ENCODE results near the gene ZNF136.

DNA sequence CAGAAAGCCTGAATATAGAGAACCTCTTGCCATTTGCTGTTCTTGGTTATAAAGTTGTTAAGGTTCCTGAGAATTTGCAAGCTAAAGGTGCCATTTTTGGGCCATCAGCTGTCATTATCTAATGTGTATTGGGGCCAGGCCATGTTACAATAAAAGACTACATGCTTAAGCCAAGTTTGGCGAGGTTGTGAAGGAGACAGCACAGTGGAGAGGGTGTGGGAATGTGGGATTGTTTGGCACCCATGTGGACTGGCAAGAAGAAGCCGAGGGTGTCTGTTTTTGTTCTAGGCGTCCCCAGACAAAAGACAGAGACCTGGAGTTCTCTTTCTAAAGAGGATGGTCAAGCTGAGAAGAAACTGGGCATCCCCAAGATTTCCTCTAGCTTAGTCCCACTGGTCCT lies 67.1 kb downstream of the ZNF136 start:
- TF ChIP-seq, protein P1, sequence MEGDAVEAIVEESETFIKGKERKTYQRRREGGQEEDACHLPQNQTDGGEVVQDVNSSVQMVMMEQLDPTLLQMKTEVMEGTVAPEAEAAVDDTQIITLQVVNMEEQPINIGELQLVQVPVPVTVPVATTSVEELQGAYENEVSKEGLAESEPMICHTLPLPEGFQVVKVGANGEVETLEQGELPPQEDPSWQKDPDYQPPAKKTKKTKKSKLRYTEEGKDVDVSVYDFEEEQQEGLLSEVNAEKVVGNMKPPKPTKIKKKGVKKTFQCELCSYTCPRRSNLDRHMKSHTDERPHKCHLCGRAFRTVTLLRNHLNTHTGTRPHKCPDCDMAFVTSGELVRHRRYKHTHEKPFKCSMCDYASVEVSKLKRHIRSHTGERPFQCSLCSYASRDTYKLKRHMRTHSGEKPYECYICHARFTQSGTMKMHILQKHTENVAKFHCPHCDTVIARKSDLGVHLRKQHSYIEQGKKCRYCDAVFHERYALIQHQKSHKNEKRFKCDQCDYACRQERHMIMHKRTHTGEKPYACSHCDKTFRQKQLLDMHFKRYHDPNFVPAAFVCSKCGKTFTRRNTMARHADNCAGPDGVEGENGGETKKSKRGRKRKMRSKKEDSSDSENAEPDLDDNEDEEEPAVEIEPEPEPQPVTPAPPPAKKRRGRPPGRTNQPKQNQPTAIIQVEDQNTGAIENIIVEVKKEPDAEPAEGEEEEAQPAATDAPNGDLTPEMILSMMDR (IDR thresholded peaks at IDR 0.05): no peak
- no peak for TF ChIP-seq EP300 (IDR thresholded peaks at IDR 0.05)

All from ovary (tissue), 3 donors.